ENCODE data around the gene DPAGT1. TPM values are rescaled to one million over a fixed set of nuclear protein-coding genes. Genes with fewer than 3 reads are reported as not detected.
"Not testable (repeated sequence)": the region's sequence is repeated elsewhere in the genome, so short reads cannot be mapped to it uniquely, and the experiment has no call there.

DPAGT1 gene
- total and polyA plus RNA-seq, 2 experiments from 2014 or later: 37.2 to 52.6 TPM

GRCh38 chr11:119144825-119145486, 43.3 kb upstream of the DPAGT1 start:
- Mint-ChIP-seq H3K27me3 (ENCODE audit: insufficient read depth, low read depth, poor library complexity) (peaks cover 32% of the 10 kb centered on the region), H3K36me3 (ENCODE audit: low read depth) (no peaks in the 10 kb centered on the region), H3K4me1 (peaks cover 24% of the 10 kb centered on the region), H3K4me3 (no peak overlapping the region; the same call in 2 of the 3 replicates), H3K27ac (no peak overlapping the region), H3K9me3 (no peaks in the 10 kb centered on the region)
- no peaks in the 10 kb centered on the region for H3K36me3 ChIP-seq (ENCODE audit: insufficient read depth)
- H3K4me2 ChIP-seq: peak overlapping the region; percentile 48; the same call in 1 of the 2 replicates
- no peaks in the 10 kb centered on the region for H3K9me2 ChIP-seq (ENCODE audit: insufficient read depth)
- no peaks in the 10 kb centered on the region for H4K20me1 ChIP-seq (replicated peaks; ENCODE audit: insufficient read depth)
- DNase-seq (ENCODE audit: low spot score) (peak; percentile 94), ATAC-seq (peak; percentile 65)
- peak; percentile 46 to 69 for TF ChIP-seq CTCF (conservative IDR thresholded peaks at IDR 0.05; ENCODE audit: low read depth in 2 of 2)
- TF ChIP-seq REST (IDR thresholded peaks at IDR 0.05; ENCODE audit: unreplicated experiment): no peak
- TF ChIP-seq CREB1 (CRISPR knock-in tag; IDR thresholded peaks at IDR 0.05; ENCODE audit: low read depth): no peak
- no peak for TF ChIP-seq JUNB (IDR thresholded peaks at IDR 0.05; ENCODE audit: unreplicated experiment)
- TF ChIP-seq ZNF114 (CRISPR knock-in tag; IDR thresholded peaks at IDR 0.05): no peak
- TF ChIP-seq EZH2 (IDR thresholded peaks at IDR 0.05; ENCODE audit: low read depth, unreplicated experiment): peak; percentile 7
- H3K4me1 ChIP-seq (ENCODE audit: insufficient read depth): peaks cover 15% of the 10 kb centered on the region
- no peak overlapping the region for H3K27ac ChIP-seq (ENCODE audit: low read depth)
- peak overlapping the region; percentile 96 for H2AFZ ChIP-seq
- H3K27me3 ChIP-seq (ENCODE audit: insufficient read depth): peaks cover 45% of the 10 kb centered on the region
- H3F3A ChIP-seq (replicated peaks; ENCODE audit: low read depth): 0 out of 2 replicates have a peak, but pooled peaks cover 14% of the 10 kb centered on the region
- H3K4me3 ChIP-seq: no peak overlapping the region
- no peaks in the 10 kb centered on the region for H3K79me2 ChIP-seq (replicated peaks; ENCODE audit: insufficient read depth)

GRCh38 chr11:119139276-119139675, 37.6 kb upstream of the DPAGT1 start:
- ATAC-seq; DNase-seq (ENCODE audit: low spot score); H3K4me3 Mint-ChIP-seq; H3K36me3 Mint-ChIP-seq (ENCODE audit: low read depth); H3K27ac Mint-ChIP-seq; H3K4me1 Mint-ChIP-seq; H4K20me1 ChIP-seq (replicated peaks; ENCODE audit: insufficient read depth); H3K4me3 ChIP-seq; H3K27ac ChIP-seq (ENCODE audit: low read depth); H3K9me2 ChIP-seq (ENCODE audit: insufficient read depth); H3K27me3 Mint-ChIP-seq (ENCODE audit: insufficient read depth, low read depth, poor library complexity); H3F3A ChIP-seq (replicated peaks; ENCODE audit: low read depth); H3K79me2 ChIP-seq (replicated peaks; ENCODE audit: insufficient read depth); H3K4me2 ChIP-seq; H3K9me3 Mint-ChIP-seq; H3K4me1 ChIP-seq (ENCODE audit: insufficient read depth); H2AFZ ChIP-seq; H3K27me3 ChIP-seq (ENCODE audit: insufficient read depth); H3K36me3 ChIP-seq (ENCODE audit: insufficient read depth): not testable (repeated sequence)

All from GM23338 (cell line).